T-helper 17 cell (primary cell): ENCODE data around the gene TRIO. TPM values are rescaled to one million over a fixed set of nuclear protein-coding genes. Genes with fewer than 3 reads are reported as not detected.

Experiments
- ATAC-seq: fragments of 150-1000 bp; cut with Tn5 transposase; 2 replicates; pipeline ENCODE4 v1.10.0; 2021; ENCODE audit warnings: mild to moderate bottlenecking, moderate library complexity
- DNase-seq, 3 donors: peaks; one replicate each; pipeline versions ENCODE4 v3.0.0 to v3.0.0-alpha.2; 2020 to 2021
- H3K9me3 ChIP-seq: one replicate; pipeline ENCODE4 v1.7.0; 2013; ENCODE audit warnings: low read length, mild to moderate bottlenecking; ENCODE audit not compliant: control insufficient read depth, poor library complexity, severe bottlenecking
- H3K27ac Mint-ChIP-seq: one replicate; pipeline ENCODE4 v1.8.0; 2022; ENCODE audit warnings: mild to moderate bottlenecking, moderate library complexity, mixed read lengths
- H3K27me3 Mint-ChIP-seq: one replicate; pipeline ENCODE4 v1.8.0; 2022; ENCODE audit warnings: mixed read lengths
- H3K36me3 Mint-ChIP-seq: one replicate; pipeline ENCODE4 v1.8.0; 2022; ENCODE audit warnings: low read depth, mixed read lengths
- H3K4me1 Mint-ChIP-seq: one replicate; pipeline ENCODE4 v1.8.0; 2022; ENCODE audit warnings: mild to moderate bottlenecking, mixed read lengths
- H3K4me3 Mint-ChIP-seq: one replicate; pipeline ENCODE4 v1.8.0; 2022; ENCODE audit warnings: mild to moderate bottlenecking, moderate library complexity, mixed read lengths
- total RNA-seq, 4 donors: library from RNA in 2 of 4; stranded (reverse) in 2 of 4; gene quantifications; one replicate each; pipeline ENCODE4 v1.2.3 and lab custom pipeline; 2022 to 2026

The TRIO gene
- total RNA-seq, 2 donors from 2014 or later, result 19.3 to 19.5 TPM

DNA sequence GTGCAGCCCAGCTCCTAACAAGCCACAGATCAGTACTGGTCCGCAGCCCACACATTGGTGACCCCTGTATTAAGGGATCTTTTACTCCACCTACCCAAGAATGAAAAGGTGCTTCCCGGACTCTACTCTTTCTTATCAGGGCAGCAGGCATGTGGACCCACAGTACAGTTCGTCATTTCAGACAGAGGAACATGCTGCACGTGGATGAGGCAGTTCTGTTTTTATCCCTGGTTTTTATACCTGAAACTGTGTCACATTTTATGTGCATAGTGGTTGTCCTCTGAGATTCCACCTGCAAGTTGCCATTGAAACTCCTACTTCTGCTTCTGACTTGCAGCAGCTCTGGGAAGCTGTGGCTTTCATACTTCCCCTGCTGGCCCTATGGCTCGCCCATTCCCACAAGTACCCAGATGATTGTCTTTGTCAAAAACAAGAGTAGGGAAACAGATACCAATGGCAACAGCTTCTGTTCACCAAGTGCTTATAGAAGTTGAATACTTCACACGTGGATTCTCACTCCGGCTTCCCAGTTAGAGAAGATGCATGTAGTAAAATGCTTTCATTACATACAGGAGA, 208.0 kb downstream of the TRIO start:
- Mint-ChIP-seq H3K36me3 (no peaks in the 10 kb centered on the region), H3K27me3 (peaks cover under 1% of the 10 kb centered on the region), H3K4me1 (peaks cover 4% of the 10 kb centered on the region), H3K27ac (no peak overlapping the region), H3K4me3 (no peak overlapping the region)
- ATAC-seq, result no peak
- no peaks in the 10 kb centered on the region for H3K9me3 ChIP-seq
- DNase-seq, result no peak

DNA sequence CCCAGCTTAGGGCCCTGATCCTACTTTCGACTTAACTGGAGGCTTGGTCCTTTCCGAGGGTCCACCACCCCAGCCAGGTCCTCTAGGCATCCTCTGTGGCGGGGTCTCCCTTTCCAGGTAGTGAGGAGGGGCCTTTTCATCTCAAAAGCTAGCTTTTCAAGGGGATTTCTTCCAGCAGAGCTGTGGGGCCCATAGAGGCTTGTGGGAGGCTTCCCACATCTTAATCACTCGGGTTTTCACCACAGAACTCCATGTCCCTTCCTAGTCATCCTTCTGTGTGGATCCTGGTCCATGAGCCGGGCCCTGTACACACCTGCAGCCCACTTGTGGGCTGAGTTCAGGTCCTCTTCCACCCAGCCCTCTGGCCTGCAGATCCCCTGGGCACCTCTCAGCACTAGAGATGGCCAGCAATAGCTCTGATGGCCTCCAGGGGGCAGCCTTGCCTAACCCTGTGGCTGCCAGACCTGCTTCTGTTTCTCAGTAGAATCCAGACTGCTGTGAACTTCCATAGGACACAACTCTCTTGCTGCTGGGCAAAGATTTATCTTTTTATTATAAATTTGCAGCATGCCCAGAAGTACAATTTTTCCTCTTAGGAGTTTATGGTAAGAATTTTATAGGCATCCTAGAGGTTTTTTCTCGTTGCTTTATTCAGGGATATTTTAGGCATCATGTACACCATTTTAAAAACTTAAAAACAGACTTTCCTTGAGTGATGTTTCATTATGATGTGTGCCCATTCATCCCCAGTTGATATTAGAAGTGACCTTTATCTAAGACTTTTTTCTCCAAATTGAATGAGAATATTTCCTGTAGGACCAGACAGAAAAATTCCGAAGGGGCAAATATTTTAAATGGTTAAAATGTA, 208.9 kb downstream of the TRIO start:
- DNase-seq (peak; percentile 29 to 37 (median 37)), ATAC-seq (peak; percentile 96)
- H3K27ac Mint-ChIP-seq, result no peak overlapping the region
- H3K36me3 Mint-ChIP-seq, result no peaks in the 10 kb centered on the region
- no peak overlapping the region for H3K4me3 Mint-ChIP-seq
- H3K9me3 ChIP-seq, result no peaks in the 10 kb centered on the region
- no peaks in the 10 kb centered on the region for H3K27me3 Mint-ChIP-seq
- H3K4me1 Mint-ChIP-seq, result peaks cover 4% of the 10 kb centered on the region

DNA sequence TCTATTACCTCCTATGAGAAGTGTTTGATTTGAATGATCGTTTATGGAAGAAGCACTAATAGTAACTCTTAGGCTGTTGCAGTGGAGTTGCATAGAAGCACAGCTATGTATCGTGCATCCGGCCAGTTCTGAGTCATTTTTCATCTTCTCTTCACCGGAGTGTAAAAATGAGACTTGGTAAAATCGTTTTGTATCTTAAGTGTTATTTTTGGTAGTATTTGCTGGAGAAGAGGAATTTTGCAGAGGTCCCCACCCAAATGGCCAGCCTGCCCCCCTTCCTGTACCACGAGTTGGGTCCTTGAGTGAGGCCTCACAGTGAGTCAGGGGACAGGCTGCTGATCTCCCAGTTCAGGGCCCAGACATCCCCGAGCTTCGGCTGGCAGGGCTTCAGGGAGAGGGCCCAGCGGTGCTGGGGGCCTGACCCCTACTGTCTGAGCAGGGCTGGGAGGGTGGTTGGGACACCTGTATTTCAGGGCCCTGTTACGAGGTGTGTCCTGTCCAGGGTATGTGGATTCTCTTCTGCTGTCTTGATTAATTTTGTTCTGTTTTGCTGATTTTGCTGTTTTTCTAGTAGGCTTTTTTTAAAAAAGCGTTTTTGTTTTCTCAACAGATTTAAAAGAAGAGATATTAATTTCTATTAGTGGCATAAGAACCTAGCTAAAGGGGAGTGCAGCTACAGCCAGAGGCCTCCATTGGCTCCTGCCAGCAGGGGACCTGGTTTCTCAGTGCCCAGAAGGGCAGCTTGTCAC, 210.8 kb downstream of the TRIO start:
- Mint-ChIP-seq H3K4me3 (no peak overlapping the region), H3K4me1 (peaks cover 4% of the 10 kb centered on the region), H3K27ac (no peak overlapping the region), H3K27me3 (no peaks in the 10 kb centered on the region), H3K36me3 (no peaks in the 10 kb centered on the region)
- no peak for DNase-seq
- ATAC-seq, result no peak
- no peaks in the 10 kb centered on the region for H3K9me3 ChIP-seq

DNA sequence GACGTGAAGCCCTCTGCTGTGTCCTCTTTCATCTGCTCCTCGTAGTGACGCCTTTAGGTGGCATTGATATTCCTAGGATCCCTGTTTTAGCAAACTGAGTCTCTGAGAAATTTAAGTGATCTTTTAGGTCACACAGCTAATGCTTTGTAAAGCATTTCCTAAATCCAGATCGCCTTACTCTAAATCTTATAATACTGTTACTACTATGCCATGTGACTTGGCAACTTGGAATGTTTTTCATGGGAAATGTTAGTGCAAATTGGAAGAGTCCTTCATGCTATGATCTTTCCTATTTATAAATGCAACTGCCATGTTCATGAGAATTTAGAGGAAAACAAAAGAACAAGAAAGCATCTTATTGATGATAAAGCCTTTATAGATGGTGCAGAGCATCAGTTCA, 212.2 kb downstream of the TRIO start:
- no peak overlapping the region for H3K27ac Mint-ChIP-seq

DNA sequence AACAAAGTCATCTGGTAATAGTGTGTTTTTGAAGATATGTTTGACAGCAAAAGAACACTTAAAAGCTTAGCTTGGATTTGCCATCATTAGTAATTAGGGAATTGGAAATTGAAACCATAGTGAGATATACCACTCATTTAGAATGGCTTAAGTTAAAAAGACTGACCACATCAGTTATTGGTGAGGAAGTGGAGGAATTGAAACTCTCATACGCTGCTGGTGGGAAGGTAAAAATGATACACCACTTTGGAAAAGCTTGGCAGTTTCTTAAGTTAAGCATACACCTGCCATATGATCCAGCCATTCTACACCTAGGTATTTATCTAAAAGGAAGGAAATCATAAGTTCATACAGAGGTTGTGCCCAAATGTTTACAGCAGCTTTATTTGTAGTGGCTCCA, 213.2 kb downstream of the TRIO start:
- peaks cover 5% of the 10 kb centered on the region for H3K4me1 Mint-ChIP-seq
- peaks cover 9% of the 10 kb centered on the region for H3K27me3 Mint-ChIP-seq
- H3K4me3 Mint-ChIP-seq, result no peak overlapping the region
- H3K27ac Mint-ChIP-seq, result no peak overlapping the region
- no peaks in the 10 kb centered on the region for H3K9me3 ChIP-seq
- ATAC-seq, result no peak
- peaks cover 2% of the 10 kb centered on the region for H3K36me3 Mint-ChIP-seq
- DNase-seq, result no peak

More for the DNA sequence above, 212.2 kb downstream of the TRIO start:
- Mint-ChIP-seq H3K4me3 (no peak overlapping the region), H3K27me3 (peaks cover 5% of the 10 kb centered on the region), H3K4me1 (peaks cover 5% of the 10 kb centered on the region), H3K36me3 (peaks cover 2% of the 10 kb centered on the region)
- no peaks in the 10 kb centered on the region for H3K9me3 ChIP-seq
- ATAC-seq, result no peak
- no peak for DNase-seq

DNA sequence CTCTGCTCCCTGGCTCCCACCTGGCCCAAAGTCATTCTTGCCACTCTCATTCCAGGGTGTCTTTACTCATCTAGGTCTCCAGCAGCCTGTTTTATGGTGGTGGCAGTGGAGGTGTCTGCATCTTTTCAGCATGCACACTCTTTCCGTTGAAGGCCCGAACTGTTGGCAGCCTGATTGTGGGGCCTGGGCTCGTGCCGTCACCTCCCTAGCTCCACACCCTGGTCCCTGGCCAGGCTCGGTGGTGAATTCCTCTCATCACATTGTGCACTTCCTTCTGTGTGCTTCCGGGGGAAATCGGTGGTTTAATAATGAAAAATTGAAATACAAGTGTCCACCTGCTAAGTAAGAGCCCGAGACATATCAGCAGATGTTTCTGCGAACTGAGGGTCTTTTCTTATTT, 214.3 kb downstream of the TRIO start:
- peaks cover 3% of the 10 kb centered on the region for H3K4me1 Mint-ChIP-seq
- no peaks in the 10 kb centered on the region for H3K9me3 ChIP-seq
- DNase-seq (no peak), ATAC-seq (no peak)
- H3K27me3 Mint-ChIP-seq, result peaks cover 9% of the 10 kb centered on the region
- H3K36me3 Mint-ChIP-seq, result peaks cover 2% of the 10 kb centered on the region
- no peak overlapping the region for H3K4me3 Mint-ChIP-seq
- H3K27ac Mint-ChIP-seq, result no peak overlapping the region

DNA sequence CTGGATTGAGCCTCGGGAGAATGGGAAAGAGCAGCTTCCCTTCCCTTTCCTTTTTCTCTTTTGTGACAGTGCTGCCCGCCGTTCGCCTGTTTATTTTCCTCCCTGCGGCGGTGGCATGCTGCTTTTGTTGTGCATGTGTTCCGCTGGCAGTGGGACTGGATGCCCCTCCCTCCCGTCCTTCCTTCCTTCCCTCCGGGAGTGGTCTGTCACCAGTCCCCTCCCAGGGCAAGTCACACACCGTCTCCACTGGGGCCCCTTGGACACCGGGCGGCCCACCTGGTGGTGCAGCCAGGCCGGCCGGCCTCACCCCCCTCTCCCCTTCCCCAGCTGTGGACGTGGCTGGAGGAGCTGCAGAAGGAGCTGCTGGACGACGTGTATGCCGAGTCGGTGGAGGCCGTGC, 214.7 kb downstream of the TRIO start:
- ATAC-seq, result no peak

DNA sequence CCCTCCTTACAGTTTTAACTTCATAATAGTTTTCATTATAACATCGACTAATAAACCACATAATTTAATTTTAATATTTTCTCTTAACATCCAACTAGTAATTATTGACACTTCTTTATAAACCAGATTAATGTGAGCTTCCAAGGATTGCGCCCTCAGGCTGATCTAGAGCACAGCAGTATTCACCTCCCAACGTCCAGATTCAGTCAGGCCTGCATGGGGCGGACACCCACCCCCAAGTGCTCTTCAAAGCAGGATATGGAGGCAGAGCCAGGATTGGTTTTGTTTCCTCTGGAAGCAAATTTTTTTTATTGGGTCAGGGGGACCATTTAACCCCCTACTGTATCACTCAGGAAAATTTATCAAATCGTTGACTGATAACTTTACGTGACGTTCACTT, 215.4 kb downstream of the TRIO start:
- Mint-ChIP-seq H3K27ac (no peak overlapping the region), H3K27me3 (peaks cover 10% of the 10 kb centered on the region), H3K4me3 (no peak overlapping the region), H3K4me1 (peaks cover 3% of the 10 kb centered on the region), H3K36me3 (peaks cover 2% of the 10 kb centered on the region)
- ATAC-seq (no peak), DNase-seq (no peak)
- no peaks in the 10 kb centered on the region for H3K9me3 ChIP-seq

More for the DNA sequence above, 214.7 kb downstream of the TRIO start:
- peaks cover 2% of the 10 kb centered on the region for H3K36me3 Mint-ChIP-seq
- peaks cover 9% of the 10 kb centered on the region for H3K27me3 Mint-ChIP-seq
- H3K4me1 Mint-ChIP-seq, result peaks cover 3% of the 10 kb centered on the region
- no peak overlapping the region for H3K27ac Mint-ChIP-seq
- no peak overlapping the region for H3K4me3 Mint-ChIP-seq
- no peaks in the 10 kb centered on the region for H3K9me3 ChIP-seq
- no peak for DNase-seq

DNA sequence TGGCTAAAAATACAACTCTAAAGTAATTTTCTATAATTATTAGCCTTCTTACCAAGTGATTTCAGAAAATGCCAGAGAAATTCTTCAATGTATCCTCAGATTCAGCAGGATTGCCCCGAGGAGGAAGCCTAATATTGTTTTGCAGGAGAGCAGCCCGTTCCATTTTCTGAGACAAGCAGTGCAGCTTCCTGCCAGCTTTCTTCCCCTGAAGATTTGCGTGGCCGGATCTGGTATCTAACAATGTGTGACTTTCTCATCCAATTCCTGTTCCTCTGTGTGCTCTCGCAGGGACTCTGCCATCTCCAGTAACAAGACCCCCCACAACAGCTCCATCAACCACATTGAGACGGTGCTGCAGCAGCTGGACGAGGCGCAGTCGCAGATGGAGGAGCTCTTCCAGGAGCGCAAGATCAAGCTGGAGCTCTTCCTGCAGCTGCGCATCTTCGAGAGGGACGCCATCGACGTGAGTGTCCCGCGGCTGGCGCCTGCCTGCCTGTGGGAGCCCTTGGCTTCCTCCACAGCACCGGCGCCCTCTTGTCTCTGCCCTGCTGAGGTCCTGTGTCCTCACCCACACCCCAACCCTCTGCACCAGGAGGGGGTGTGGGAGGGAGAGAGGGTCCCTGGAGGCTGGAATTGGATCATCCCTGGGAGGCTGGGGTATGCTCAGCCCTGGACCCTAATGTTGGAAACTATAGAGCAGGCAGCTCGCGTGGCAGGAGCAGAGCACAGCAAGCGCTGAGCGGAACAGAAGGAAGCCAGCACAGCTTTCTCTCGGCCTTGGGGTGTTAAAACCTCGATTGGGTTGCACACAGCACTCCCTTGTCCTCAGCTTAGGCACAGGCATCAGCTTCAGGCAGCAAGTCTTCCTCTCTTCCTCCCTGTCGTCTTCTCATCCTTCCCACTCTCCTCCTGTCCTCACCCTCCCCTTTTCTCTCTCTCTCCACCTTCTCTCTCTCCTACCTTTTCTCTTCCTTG, 216.2 kb downstream of the TRIO start:
- H3K9me3 ChIP-seq, result no peaks in the 10 kb centered on the region
- H3K27ac Mint-ChIP-seq, result no peak overlapping the region
- peaks cover 2% of the 10 kb centered on the region for H3K36me3 Mint-ChIP-seq
- H3K27me3 Mint-ChIP-seq, result peaks cover 14% of the 10 kb centered on the region
- ATAC-seq (no peak), DNase-seq (no peak)
- peaks cover 6% of the 10 kb centered on the region for H3K4me1 Mint-ChIP-seq
- H3K4me3 Mint-ChIP-seq, result no peak overlapping the region

DNA sequence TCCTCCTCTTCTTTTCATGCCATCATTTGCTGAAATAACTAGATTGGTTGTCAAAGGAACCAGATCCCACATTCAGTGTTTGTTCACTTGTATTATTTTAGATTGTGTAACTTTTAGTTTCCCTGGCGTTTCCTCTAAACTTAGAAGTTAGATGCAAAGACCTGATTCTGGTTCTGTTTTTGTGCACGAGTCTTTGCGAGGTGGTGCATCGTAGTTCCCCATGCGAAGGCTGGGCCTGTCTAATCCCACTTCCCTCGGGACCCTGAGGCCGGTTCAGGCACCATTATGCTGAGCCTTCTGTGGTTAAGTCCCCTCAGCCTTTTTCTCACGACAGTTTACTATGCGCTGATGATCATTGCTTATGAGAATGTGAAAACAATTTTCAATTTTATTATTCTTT, 219.3 kb downstream of the TRIO start:
- H3K27me3 Mint-ChIP-seq, result peaks cover 14% of the 10 kb centered on the region
- H3K36me3 Mint-ChIP-seq, result peaks cover 2% of the 10 kb centered on the region
- H3K9me3 ChIP-seq, result no peaks in the 10 kb centered on the region
- H3K4me1 Mint-ChIP-seq, result peaks cover 31% of the 10 kb centered on the region
- H3K4me3 Mint-ChIP-seq, result no peak overlapping the region
- ATAC-seq, result no peak
- no peak for DNase-seq
- no peak overlapping the region for H3K27ac Mint-ChIP-seq

DNA sequence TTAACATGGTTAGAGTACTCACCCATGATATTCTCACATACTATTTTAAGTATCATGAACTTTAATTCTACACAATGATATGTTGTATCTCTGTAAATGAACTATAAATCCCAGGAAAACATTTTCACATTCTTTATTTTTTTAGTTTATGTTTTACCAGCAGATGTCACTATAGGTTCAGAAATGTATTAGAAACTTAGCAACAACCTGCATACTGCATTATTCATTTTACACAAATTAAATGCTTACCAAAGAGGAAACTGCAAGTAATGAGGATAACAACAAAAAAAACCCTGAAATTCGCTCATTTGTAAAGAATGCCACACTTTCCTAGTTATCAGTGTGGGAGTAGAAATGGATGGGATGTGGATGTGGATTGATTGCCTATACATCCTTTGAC, 221.0 kb downstream of the TRIO start:
- peaks cover 14% of the 10 kb centered on the region for H3K27me3 Mint-ChIP-seq
- no peak overlapping the region for H3K4me3 Mint-ChIP-seq
- peaks cover 2% of the 10 kb centered on the region for H3K36me3 Mint-ChIP-seq
- no peak for DNase-seq
- H3K4me1 Mint-ChIP-seq, result peaks cover 33% of the 10 kb centered on the region
- H3K27ac Mint-ChIP-seq, result no peak overlapping the region
- no peaks in the 10 kb centered on the region for H3K9me3 ChIP-seq
- no peak for ATAC-seq

DNA sequence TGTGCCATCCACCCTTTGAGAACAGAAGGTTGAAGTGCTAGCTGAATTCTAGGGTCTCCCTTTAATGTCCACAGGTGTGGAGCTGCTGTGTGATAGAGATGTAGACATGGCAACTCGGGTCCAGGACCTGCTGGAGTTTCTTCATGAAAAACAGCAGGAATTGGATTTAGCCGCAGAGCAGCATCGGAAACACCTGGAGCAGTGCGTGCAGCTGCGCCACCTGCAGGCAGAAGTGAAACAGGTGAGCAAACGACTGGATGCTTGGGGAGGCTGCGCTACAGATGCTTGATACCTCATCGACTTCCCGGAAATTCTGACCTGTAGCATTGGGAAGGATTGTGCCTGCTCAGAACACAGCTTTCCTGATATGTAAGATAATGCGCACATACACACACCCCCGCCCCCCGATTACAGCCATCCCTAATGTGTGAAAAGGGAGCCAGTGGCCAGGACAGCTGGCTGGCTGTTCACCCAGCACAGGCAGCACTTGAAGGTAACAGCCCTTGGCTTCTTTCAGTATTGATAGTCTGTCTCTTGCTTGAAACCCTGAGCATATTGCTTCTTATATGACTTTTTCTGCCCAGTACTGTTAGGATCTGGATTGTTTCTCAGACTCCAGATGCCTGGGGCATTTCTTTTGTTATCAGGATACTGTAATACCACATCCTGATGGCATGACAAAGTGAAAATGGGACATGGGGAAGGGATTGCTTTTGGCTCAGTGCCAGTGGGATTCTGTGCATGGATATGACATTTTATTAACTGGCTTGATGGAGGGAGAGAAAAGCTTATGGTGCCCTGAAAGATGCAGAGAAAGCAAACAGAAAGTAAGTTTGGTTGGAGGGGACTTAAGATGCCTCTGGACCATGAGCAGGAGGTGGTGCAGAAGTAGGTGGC, 221.7 kb downstream of the TRIO start:
- Mint-ChIP-seq H3K4me3 (no peak overlapping the region), H3K4me1 (peaks cover 34% of the 10 kb centered on the region), H3K27ac (peak overlapping the region; percentile 81)

More for the DNA sequence above, 221.7 kb downstream of the TRIO start:
- Mint-ChIP-seq H3K27me3 (peaks cover 14% of the 10 kb centered on the region), H3K36me3 (peaks cover 2% of the 10 kb centered on the region)
- DNase-seq (no peak), ATAC-seq (no peak)
- no peaks in the 10 kb centered on the region for H3K9me3 ChIP-seq
